ENCODE measurements around the gene GSG1L2. TPM values are rescaled to one million over a fixed set of nuclear protein-coding genes. Genes with fewer than 3 reads are reported as not detected.

The GSG1L2 gene
- total and polyA plus RNA-seq, 2 of the 13 experiments (the other 11 are each of a cell fraction or from before 2014, with no cell fraction given), result not detected

DNA sequence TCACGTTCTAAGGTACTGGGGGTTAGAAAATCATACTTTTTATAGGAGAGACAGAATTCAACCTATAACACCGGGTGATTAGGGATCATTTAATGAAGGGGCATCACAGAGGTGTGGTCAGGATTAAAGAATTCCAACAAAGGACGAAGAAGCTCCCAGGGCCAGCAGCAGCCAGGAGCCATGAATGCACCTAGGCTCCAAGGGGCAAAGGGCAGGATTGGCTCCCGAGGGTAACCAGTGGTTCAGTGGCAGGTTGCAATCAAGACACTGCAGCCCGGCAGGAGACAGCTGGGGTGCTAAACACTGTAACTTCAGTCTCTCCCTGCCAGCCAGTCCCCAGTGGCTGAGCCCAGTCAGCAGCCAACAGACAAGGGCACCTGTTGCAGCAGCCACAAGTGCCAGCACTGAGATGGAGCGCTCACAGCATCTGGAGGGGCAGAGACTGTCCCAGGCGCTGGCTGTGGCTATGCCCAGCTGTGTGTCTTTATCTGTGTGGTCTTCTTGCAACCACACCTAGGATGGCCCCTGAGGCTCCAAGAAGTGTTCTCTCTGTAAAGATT, 54.4 kb downstream of the GSG1L2 start:
- no TSS peak for BruUV-seq (replicated peaks)
- Histone ChIP-seq H3K9ac (ENCODE audit: insufficient read depth, low read depth, low read length) (no peak overlapping the region), H4K20me1 (ENCODE audit: insufficient read depth, low read length) (no peaks in the 10 kb centered on the region), H3K79me2 (ENCODE audit: insufficient read depth, low read length) (no peaks in the 10 kb centered on the region), H3K4me1 (ENCODE audit: insufficient read depth, low read length) (0 out of 2 replicates have a peak, but pooled peaks cover 5% of the 10 kb centered on the region), H3K36me3 (replicated peaks in 1 of 2; ENCODE audit: control insufficient read depth in 1 of 2, insufficient read depth in 2 of 2, low read length in 2 of 2) (no peaks in the 10 kb centered on the region), H3K27me3 (ENCODE audit: control insufficient read depth in 1 of 2, insufficient read depth in 2 of 2, low read length in 2 of 2) (peaks cover 5 to 6% of the 10 kb centered on the region in 2 experiments; a peak in 1 of 5 replicates), H3K4me2 (ENCODE audit: low read depth, low read length) (no peak overlapping the region), H3K27ac (ENCODE audit: extremely low read length, insufficient read depth, low read length) (no peak overlapping the region), H3K9me3 (ENCODE audit: low read length) (no peaks in the 10 kb centered on the region), H2AFZ (ENCODE audit: low read length) (no peak overlapping the region), H3K4me3 (replicated peaks in 1 of 3; ENCODE audit: insufficient read depth in 1 of 3, low read depth in 2 of 3, low read length in 3 of 3) (no peak overlapping the region)
- ATAC-seq (no peak), DNase-seq (ENCODE audit: low spot score) (no peak), FAIRE-seq (no peak)
- ChIA-PET POLR2A (no interaction called here), CTCF (ENCODE audit: low intra/inter-chr PET ratio, low total read pairs) (interaction anchor here (0.8 to 2.1 kb wide), 2 partner anchors 38 to 191 kb away, joined by 3 to 17 read pairs; partner anchors contain the start of gene CFAP52)
- in situ Hi-C loops (cut with HindIII; ENCODE audit: extremely low pct_ligation_motif_present, low pct_unique_long_range_greater_than_20kb), result no loop called here
- WGBS (ENCODE audit: low lambda C conversion rate), result 10% methylated on average over 3 of the region's 7 CpGs
- TF ChIP-seq AHR (CRISPR knock-in tag; IDR thresholded peaks at IDR 0.05), result no peak
- intact Hi-C loops (cut with micrococcal nuclease; ENCODE audit: unreplicated experiment), result no loop called here

GRCh38 chr17:9766970-9767369, 54.9 kb downstream of the GSG1L2 start:
- ATAC-seq (no peak), DNase-seq (ENCODE audit: low spot score) (no peak), FAIRE-seq (no peak)
- no peaks in the 10 kb centered on the region for H3K79me2 ChIP-seq (ENCODE audit: insufficient read depth, low read length)
- BruUV-seq (replicated peaks), result no TSS peak
- H3K4me1 ChIP-seq (ENCODE audit: insufficient read depth, low read length), result 0 out of 2 replicates have a peak, but pooled peaks cover 5% of the 10 kb centered on the region
- TF ChIP-seq ZFP36L1 (CRISPR knock-in tag; IDR thresholded peaks at IDR 0.05) (no peak), ZNF747 (CRISPR knock-in tag; IDR thresholded peaks at IDR 0.05; ENCODE audit: borderline replicate concordance) (no peak), ZNF597 (CRISPR knock-in tag; IDR thresholded peaks at IDR 0.05) (no peak), ZNF580 (CRISPR knock-in tag; IDR thresholded peaks at IDR 0.05; ENCODE audit: borderline replicate concordance, low read depth) (no peak)
- H3K9me3 ChIP-seq (ENCODE audit: low read length), result no peaks in the 10 kb centered on the region
- no peak overlapping the region for H2AFZ ChIP-seq (ENCODE audit: low read length)
- ChIA-PET POLR2A (no interaction called here), CTCF (ENCODE audit: low intra/inter-chr PET ratio, low total read pairs) (no interaction called here)
- in situ Hi-C loops (cut with HindIII; ENCODE audit: extremely low pct_ligation_motif_present, low pct_unique_long_range_greater_than_20kb) (no loop called here), intact Hi-C loops (cut with micrococcal nuclease; ENCODE audit: unreplicated experiment) (no loop called here)
- no peaks in the 10 kb centered on the region for H4K20me1 ChIP-seq (ENCODE audit: insufficient read depth, low read length)
- H3K4me2 ChIP-seq (ENCODE audit: low read depth, low read length), result no peak overlapping the region
- H3K9ac ChIP-seq (ENCODE audit: insufficient read depth, low read depth, low read length), result no peak overlapping the region
- H3K27me3 ChIP-seq (ENCODE audit: control insufficient read depth in 1 of 2, insufficient read depth in 2 of 2, low read length in 2 of 2), result peaks cover 0 to 3% of the 10 kb centered on the region in 2 experiments; a peak in 1 of 5 replicates
- no peak overlapping the region for H3K4me3 ChIP-seq (replicated peaks in 1 of 3; ENCODE audit: insufficient read depth in 1 of 3, low read depth in 2 of 3, low read length in 3 of 3)
- WGBS (ENCODE audit: low lambda C conversion rate), result 59% methylated on average over 5 of the region's 5 CpGs
- H3K36me3 ChIP-seq (replicated peaks in 1 of 2; ENCODE audit: control insufficient read depth in 1 of 2, insufficient read depth in 2 of 2, low read length in 2 of 2), result no peaks in the 10 kb centered on the region
- H3K27ac ChIP-seq (ENCODE audit: extremely low read length, insufficient read depth, low read length), result no peak overlapping the region
